GM11168 (cell line): ENCODE data around the gene MZB1.
"Not testable (repeated sequence)": the region's sequence is repeated elsewhere in the genome, so short reads cannot be mapped to it uniquely, and the experiment has no call there.

Experiments
- in situ Hi-C: fragments of 300-500 bp; cut with MboI; formaldehyde crosslinking; loops from one replicate; pipeline ENCODE4 v1.12.0; 2022; ENCODE audit warnings: low sequenced_read_pairs; ENCODE audit not compliant: unreplicated experiment

Gene MZB1

GRCh38 chr5:139394123-139394653 is 4.5 kb upstream of the MZB1 start:
- in situ Hi-C loops: no loop called here

- in situ Hi-C loops: no loop called here
Observed at GRCh38 chr5:139393497-139394122, 3.9 kb upstream of the MZB1 start.

DNA sequence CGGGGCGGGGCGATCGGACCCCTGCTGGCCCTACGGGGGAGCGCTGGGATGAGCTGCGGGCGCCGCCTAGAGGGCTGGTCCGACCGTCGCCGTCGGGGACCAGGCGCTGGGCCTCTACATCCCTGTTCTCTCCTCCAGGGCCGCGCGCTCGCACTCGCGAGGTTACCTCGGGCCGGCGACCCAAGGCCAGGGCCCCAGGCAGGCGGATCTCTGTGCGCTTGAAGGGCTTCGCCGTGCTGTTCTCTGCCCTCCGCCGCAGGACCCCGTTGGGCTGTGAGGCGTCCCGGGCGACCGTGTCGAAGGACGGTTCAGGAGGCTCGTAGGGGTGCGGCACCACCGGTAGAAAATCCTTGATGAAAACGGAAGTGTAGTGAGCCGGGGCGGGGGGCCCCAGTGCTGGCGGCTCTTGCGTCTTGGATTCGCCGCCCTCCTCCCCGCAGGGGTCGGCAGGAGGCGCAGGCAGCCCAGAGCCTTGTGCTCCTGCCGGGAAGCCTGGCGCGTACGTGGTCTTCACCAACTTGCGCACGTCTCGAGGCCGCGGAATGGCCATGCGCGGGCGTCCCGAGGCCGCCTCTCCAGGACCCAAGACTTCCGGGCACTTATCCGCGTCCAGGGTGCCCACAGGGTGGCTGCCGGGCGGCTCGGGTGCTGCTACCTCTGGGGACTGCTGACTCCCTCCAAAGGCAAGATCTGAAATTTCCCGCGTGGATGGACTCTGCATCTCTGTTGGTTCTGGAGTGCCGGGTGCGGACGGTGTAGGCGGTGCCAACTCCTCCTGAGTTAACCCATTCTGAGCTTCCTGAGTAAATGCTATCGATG is 3.2 kb upstream of the MZB1 start:
- in situ Hi-C loops: no loop called here

GRCh38 chr5:139392324-139392677 is 2.6 kb upstream of the MZB1 start:
- in situ Hi-C loops: no loop called here

DNA sequence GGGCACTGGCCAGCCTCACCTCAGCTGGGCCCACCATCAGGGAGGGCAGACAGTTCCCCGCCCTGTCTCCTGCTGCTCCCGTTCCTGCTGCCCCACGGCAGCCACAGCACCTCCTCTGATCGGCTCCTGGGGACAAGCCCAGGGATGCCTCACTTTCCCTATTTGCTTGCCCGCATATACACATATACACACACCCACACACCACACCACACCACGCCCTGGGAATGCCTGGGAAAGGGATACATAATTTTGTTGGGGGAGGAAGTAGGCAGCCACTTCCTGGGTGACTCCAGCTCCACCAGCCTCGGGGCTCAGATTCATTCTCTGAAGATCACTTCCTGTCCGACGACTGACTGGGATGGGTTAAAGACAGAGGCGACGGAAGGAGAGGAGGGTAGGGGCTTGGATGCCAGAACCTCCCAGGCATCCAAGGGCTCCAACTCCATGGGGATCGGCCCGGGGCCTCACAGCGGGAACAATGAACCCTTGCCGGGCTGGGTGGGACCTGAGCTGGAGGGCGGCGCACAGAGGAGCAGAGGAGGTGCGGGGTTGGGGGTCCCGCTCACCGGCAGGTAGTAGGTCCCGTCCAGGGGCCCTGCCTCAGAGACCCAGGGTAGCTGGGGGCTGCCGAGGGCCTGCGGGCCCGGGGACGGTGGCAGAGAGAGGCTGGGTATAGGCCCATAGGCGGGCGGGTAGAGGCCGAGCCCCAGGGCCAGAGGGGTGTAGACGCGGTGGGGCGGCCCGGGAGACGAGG is 2.0 kb upstream of the MZB1 start:
- in situ Hi-C loops: no loop called here

DNA sequence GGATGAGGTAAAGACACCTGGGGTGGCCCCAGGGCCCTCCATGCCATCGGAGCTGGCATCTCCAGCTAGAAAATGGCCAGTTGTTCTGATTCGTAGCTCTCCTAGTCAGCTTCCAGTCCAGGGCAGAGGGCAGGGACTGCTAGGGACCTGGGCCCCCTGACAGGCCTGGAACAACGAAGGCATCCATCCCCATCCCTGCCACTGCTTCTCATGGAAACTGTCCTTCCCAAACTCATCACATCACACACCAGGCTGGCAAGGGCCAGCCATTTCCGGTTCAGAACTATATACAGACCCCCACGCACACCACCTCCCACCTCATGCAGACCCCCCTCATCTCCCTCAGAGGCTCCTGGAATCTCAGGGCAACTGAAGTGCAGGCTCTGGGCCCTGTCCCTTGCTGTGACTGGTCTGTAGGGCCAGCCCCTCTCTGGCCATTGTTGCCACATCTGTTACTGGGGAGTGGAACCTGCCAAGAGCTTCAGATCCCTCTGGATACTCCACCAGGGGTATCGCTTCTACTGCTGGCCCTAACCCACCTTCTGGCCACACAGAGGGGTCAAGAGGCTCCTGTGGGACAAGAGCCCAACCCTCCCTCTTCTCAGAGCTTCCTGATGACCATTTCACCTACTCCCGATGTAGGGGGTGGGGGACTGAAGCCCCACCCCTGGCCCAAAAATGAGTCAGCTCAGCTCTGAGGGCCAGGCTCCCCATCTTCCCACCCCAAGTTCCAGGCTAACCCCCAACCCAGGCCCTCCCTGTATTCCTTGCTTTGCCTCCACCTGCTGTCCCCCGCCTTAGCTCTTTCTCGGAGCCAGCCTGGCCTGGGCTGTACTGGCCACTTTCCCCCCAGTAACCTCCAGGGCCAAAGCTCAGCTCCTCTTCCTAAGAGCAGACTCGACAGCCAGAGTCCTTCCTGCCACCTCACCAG is 1.2 kb upstream of the MZB1 start:
- in situ Hi-C loops: no loop called here

DNA sequence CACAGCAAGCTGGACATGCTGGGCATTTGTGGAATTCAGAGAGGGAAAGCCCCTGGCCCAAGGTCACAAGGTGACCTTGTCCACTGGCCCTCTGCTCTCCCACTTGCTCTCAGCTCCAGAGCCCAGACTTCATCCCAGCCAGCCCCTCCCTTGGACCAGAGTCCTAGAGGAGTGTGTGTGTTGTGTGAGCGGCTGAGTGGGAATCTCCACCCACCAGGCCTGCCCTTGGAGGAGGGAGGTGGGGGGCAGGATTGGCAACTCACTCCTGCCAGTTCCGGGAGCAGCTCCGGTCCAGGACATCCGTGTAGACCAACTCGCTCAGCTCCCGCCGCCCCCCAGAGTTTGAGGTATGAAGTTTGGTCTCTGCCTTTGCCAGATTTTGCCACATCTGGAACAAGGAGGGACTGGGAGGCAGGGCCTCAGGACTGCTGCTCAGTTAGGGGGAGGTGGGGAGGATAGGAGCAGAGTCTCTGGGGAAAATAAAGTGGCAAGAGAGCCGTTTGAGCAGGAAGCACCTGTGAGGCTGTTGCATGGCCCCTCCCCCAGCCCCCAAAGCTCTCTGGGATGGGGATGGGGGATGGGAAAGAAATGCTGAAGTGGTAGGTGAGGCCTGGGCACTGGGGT is 1.4 kb downstream of the MZB1 start:
- in situ Hi-C loops: no loop called here

DNA sequence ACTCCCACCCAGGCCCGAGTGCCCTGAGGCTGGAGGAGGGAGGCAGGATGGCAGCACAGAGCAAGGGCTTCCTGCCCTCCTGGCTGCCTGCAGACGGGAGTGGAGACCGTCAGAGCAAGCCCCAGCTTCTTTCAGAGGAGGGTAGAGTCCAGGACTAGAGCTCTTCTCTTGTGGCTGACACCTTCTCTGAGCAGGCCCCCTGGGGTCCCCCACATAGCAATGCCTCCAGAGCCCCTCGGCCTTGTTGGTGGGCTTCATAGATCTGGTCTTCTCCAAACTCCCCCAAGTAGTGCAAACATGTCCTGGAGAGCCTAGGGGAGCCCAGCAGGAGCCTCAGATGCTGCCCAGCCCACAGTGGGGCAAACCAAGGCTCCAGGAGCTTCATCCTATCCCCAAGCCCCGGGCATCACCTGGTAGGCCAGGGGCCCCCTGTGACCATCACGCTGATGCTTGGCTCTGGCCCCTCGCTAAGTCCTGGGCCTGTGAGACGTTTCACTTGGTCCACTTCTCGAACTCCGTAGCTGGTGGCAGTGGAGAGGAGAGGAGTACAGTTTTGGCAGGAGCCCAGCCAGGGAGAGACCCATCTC is 2.0 kb downstream of the MZB1 start:
- in situ Hi-C loops: no loop called here

- in situ Hi-C loops: not testable (repeated sequence)
Observed at GRCh38 chr5:139386956-139387355, 2.8 kb downstream of the MZB1 start.

- in situ Hi-C loops: no loop called here
Observed at GRCh38 chr5:139386050-139386438, 3.7 kb downstream of the MZB1 start.

DNA sequence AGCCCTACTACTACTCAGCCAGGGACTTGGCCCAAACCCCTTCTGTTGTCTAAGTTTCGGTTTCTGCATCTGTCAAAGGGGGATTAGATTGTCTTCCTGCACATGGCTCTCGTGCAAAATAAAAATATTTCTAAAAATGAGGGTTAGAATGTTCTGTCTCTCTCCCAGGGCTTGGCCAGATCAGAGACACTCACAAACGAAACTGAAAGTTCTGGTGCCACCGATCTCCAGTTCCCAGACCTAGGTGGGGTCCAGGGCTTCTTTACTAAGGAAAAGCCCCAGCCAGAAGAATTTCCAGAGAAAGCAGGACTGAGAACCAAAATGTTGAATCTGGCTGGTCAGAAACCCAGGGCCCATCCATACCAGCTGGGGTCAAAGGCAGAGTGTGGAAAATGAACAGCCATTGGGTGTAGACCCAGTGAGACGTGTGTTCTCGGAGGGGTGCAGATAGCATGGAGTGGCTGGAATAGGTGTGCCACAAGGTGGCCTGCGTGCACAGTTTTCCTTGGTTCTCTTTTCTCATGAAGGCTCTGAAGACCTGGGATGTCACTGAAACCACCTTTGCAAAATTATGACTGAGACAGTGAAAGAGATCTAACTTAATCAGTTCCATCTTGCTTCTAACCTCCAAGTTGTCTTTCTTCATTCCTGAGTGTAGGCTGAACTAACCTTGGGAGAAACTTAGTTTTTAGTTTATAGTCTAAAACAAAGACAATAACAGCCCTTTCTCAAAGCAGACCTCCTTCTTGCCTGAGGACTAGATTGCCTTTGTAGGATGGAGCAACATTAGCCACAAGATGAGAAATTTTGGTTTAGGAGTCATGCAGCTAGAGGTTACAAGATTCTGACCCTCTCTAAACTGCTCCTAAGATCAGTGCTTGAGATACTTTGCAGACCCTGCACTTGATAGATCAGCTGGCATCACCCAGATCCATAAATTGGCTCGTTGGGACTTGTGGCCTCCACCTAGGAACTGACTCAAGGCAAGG is 4.4 kb downstream of the MZB1 start:
- in situ Hi-C loops: no loop called here

- in situ Hi-C loops: no loop called here
Observed at GRCh38 chr5:139384591-139385051, 5.1 kb downstream of the MZB1 start.

DNA sequence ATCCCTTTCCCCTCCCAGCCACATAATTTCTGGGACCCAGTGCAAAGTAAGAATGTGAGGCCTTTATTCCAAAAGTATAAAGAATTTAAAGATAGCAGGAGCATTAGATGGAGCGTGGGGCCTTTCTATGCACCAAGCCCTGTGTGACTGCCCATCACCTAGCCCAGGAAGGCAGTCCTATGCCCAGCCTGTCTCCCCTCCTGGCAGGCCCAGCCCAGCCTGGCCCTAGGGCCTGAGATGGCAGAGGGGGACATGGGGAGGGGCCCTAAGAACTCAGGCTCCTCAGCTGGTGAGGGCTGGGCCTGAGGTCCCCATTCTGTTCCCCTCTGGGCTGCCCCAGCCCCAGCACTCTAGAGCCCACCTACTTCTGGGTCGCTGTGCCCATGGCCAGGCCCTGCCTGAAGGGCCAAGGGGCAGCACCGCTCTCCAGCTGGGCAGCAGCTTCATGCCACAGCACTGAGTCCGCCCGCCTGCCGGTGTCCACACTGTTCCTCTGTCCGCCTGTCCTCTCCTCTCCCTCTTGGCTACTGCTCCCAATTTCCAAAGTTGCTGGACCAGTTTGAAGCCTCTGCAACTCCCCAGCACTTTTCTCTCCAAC is 5.6 kb downstream of the MZB1 start:
- in situ Hi-C loops: no loop called here

GRCh38 chr5:139383275-139383992 is 6.3 kb downstream of the MZB1 start, which contains the start of gene SLC23A1:
Gene SLC23A1, minus strand, starts transcription at chr5:139383297. Its CDS starts 44 bp downstream, at chr5:139383253.
- in situ Hi-C loops: no loop called here

DNA sequence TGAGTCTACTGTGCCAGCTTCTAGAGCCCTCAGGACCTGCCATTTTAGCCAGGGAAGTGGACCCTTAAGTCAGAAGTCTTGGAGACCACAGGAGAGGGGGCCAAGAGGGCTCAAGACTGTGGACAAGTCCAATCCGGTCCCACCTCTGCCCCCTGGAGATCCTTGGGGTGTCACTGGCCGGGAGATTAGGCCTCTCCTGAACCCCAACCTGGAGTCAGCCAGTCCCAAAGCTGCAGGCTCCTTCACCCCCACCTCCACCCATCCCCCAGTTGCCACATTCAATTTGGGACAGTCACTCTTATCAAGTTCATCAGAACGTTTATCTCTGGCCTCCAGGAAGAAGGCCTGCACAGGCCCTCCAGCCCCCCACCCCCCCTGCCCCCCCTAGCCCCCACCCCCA is 6.9 kb downstream of the MZB1 start:
- in situ Hi-C loops: no loop called here

GRCh38 chr5:139381837-139382761 is 7.6 kb downstream of the MZB1 start:
- in situ Hi-C loops: no loop called here
